GM12865 (cell line): Measurements from ENCODE around the gene PAX2.

Experiments used
- DNase-seq: peaks from one replicate; pipeline ENCODE4 v3.0.0; 2010; ENCODE audit warnings: low read depth
- H3K4me3 ChIP-seq: 2 replicates; pipeline ENCODE4 v1.5.1; 2011; ENCODE audit warnings: mild to moderate bottlenecking, low read depth, low read length, control low read depth
- CTCF ChIP-seq: IDR thresholded peaks from 2 replicates; pipeline ENCODE4 v1.5.1; 2011; ENCODE audit warnings: low read length, control low read depth, low read depth, inconsistent platforms; ENCODE audit not compliant: insufficient read depth; ENCODE audit errors: missing control alignments

PAX2 gene

DNA sequence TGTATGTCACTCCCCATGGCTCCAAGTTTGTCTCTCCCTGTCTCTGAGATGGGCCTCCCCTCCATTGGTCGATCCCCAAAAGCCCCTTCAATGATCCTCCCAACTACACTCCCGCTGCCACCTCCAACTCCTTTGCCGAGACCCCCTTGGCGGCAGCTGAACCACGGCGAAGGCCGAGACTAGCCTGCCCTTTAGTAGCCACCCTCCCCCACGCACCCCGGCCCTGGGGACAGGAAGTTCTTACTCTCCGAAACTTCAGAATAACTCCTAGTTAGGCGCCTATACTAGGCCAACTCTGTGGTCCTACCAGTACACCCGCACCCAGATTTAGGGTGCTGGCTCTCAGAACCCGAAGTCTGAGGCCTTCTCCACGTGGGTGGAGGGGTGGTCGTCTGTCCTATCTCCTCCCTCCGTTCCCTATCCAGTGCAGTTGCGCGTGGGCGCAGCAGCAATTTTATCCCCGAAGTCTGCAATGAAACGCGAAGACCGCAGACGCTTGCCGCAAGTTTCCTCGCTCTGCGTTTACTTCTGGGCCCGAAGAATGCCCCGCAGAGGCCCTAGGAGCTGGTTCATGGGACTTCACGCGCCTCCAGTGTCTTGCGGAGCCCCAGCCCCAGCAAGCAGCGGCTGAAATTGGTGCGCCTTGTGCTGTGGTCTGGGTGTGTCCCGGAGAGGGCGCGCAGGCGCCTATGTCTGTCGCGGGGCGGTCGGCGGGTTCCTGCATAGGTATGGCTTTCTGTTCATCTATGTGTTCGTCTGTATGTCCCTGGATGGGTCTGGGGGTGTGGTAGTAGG lies 84.7 kb downstream of the PAX2 start:
- DNase-seq = no peak
- H3K4me3 ChIP-seq = no peak overlapping the region
- no peak for TF ChIP-seq CTCF

- no peak overlapping the region for H3K4me3 ChIP-seq
- no peak for DNase-seq
- TF ChIP-seq CTCF = no peak
These were observed 85.3 kb downstream of the PAX2 start for GRCh38 chr10:100830728-100831111.

DNA sequence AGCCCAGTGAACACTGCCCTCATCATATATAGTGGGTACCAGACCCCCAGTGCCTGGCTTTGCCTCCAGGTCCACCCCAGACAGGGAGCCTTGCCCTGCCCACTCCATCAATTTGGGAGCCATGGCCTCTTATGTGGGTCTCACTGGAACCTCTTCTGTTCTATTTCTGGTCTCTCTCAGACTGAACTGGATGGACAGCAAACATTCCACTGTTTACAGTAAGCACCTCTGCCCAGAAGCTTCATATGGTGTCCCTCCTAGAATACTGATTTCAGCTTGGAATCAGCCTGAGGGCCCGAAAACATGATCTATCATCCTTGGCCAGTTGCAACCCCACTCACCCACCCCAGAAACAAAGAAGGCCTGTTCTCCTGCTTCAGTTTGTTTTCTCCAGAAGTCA lies 86.4 kb downstream of the PAX2 start:
- H3K4me3 ChIP-seq = no peak overlapping the region
- no peak for DNase-seq
- TF ChIP-seq CTCF = no peak

- H3K4me3 ChIP-seq = no peak overlapping the region
- no peak for DNase-seq
- TF ChIP-seq CTCF = no peak
These were observed 90.4 kb downstream of the PAX2 start for GRCh38 chr10:100835810-100836209.

GRCh38 chr10:100836891-100837290 lies 91.5 kb downstream of the PAX2 start:
- no peak for DNase-seq

DNA sequence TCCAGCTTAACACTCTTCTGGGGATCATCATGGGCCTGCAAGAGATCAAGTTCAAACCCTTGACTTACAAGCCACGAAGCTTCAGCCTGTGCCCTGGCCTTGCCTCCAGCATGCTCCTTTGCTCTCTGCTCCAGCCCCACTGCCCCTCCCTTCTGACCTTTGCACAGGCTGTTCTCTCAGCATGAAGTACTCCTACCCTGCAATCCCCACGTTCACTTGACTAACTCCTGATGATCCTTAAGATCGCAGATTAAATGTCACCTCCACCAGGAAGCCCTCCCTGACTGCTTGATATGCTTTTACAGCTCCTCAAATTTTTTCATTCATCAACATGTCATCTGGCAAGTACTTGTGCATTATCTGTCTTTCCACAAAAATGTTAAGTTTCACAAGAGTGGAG lies 91.9 kb downstream of the PAX2 start:
- no peak overlapping the region for H3K4me3 ChIP-seq
- DNase-seq = no peak
- no peak for TF ChIP-seq CTCF

More at GRCh38 chr10:100836891-100837290, 91.5 kb downstream of the PAX2 start:
- no peak overlapping the region for H3K4me3 ChIP-seq
- TF ChIP-seq CTCF = no peak

- no peak for DNase-seq
- no peak overlapping the region for H3K4me3 ChIP-seq
- no peak for TF ChIP-seq CTCF
These were observed 93.6 kb downstream of the PAX2 start for GRCh38 chr10:100838986-100839385.
